GM13977 (cell line): Measurements from ENCODE around the gene INSR.

Experiments
- DNase-seq: peaks from one replicate; pipeline ENCODE4 v3.0.0; 2012; ENCODE audit warnings: low spot score
- CTCF ChIP-seq: IDR thresholded peaks from 2 replicates; pipeline ENCODE4 v1.5.1; 2012; ENCODE audit warnings: mild to moderate bottlenecking, control low read depth; ENCODE audit not compliant: insufficient read depth; ENCODE audit errors: extremely low read depth, missing control alignments
- in situ Hi-C: fragments of 300-500 bp; cut with MboI; formaldehyde crosslinking; loops from one replicate; pipeline ENCODE4 v1.12.0; 2022; ENCODE audit warnings: low sequenced_read_pairs, low pct_unique_long_range_greater_than_20kb, mixed read lengths, inconsistent platforms; ENCODE audit not compliant: unreplicated experiment

The INSR gene

DNA sequence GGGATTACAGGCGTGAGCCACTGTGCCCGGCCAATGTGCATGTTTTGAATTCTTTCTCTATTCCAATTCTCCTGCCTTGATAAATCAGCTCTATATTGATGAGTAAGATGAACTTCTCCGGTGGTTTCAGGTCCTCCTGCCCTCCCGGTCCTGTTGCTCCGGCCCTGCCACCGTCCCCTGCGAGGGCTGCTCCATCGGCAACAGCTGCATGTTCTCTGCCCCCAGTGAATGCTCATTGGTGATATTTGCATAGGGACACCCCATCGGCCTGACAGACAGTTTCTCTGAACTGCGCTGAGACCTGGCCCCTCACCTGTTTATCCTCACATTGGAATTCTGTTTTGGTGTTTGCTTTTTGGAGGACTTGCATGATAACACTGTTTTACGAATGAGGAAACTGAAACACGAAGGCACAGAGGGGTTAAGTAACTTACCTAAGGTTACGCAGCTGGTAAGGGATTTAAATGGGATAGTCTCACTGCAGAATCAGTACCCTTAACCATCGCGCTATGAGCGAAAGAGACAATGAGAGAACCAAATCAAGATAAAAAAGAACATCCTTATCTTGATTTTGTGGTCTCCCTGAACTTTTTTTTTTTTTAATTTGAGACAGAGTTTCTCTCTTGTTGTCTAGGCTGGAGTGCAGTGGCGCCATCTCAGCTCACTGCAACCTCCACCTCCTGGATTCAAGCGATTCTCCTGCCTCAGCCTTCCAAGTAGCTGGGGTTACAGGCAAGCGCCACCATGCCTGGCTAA lies 192.5 kb downstream of the INSR start:
- no peak for TF ChIP-seq CTCF

GRCh38 chr19:7099597-7099921 lies 194.7 kb downstream of the INSR start:
- TF ChIP-seq CTCF = no peak
- in situ Hi-C loops = no loop called here
- DNase-seq = no peak

More for the DNA sequence above, 192.5 kb downstream of the INSR start:
- in situ Hi-C loops = loop anchor here (10.0 kb wide), 1 partner anchor 243 kb away; the partner anchor contains the start of gene ARHGEF18
- DNase-seq = no peak

DNA sequence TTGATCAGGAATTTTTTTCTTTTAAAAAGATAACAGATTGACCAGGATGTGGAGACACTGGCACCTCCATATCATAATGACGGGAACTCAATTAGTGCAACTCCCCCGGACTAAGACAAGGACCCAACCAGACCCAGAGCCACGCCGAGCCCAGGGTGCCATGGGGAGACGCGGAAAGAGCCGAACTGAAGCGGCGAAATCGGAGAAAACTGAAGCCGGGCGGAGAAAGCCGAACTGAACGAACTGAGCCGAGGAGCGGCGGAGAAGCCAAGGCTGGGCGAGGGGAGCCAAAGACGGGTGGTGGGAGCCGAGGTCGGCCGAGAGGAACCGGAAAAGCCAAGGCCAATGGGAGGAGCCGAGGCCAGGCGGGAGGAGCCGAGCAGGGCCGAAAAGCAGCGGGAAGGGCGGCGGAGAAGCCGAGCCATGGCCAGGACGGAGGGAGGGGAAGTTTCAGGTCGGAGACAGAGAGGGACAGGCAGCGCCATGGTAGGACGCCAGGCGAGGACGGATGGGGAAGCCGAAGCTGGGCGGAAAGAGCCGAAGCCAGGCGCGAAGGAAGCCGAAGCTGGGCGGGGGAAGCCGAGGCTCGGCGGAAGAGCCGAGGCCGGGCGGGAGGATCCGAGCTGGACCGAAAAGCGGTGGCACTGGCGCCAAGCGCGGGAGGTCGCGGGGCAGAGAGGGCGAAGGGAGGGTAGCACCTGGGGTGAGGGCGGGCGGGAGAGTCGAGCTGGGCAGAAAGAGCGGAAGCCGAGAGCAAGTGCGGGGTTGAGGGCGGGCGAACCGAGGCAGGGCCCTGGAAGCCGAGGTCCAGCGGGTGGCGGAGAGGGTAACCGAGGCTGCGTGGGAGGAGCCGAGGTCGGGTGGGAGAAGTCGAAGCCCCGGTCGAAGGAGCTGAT lies 195.3 kb downstream of the INSR start:
- peak; percentile 90 for DNase-seq
- in situ Hi-C loops = no loop called here
- no peak for TF ChIP-seq CTCF

- in situ Hi-C loops = no loop called here
- no peak for DNase-seq
- TF ChIP-seq CTCF = no peak
These were observed 196.1 kb downstream of the INSR start for GRCh38 chr19:7098096-7098495.

GRCh38 chr19:7088999-7089398 lies 205.2 kb downstream of the INSR start:
- in situ Hi-C loops = no loop called here
- no peak for TF ChIP-seq CTCF
- DNase-seq = no peak

- no peak for TF ChIP-seq CTCF
- in situ Hi-C loops = no loop called here
- DNase-seq = no peak
These were observed 210.9 kb downstream of the INSR start for GRCh38 chr19:7083076-7083956.
